Liver (tissue), 9 donors: Measurements from ENCODE around the gene KIF3C. TPM values are rescaled to one million over a fixed set of nuclear protein-coding genes. Genes with fewer than 3 reads are reported as not detected.

Experiments
- DNase-seq: peaks from one replicate; pipeline ENCODE4 v3.0.0-alpha.2; 2017; ENCODE audit warnings: low spot score
- H3K27ac ChIP-seq, 2 donors: one replicate each; pipeline ENCODE4 v1.7.0; 2013; ENCODE audit warnings: inconsistent platforms in 2 of 2, low read length in 2 of 2, control low read depth in 1 of 2, low read depth in 1 of 2, mild to moderate bottlenecking in 1 of 2
- H3K27me3 ChIP-seq, 4 donors: one replicate each; pipeline versions ENCODE4 v1.6.1 to v1.7.0; 2013; ENCODE audit warnings: low read length in 3 of 4, inconsistent platforms in 1 of 4, mild to moderate bottlenecking in 1 of 4, moderate library complexity in 1 of 4; ENCODE audit not compliant: control insufficient read depth in 4 of 4, insufficient read depth in 4 of 4
- H3K36me3 ChIP-seq, 4 donors: one replicate each; pipeline versions ENCODE4 v1.6.1 to v1.7.0; 2013; ENCODE audit warnings: low read length in 3 of 4, mild to moderate bottlenecking in 3 of 4, low read depth in 1 of 4, moderate library complexity in 1 of 4; ENCODE audit not compliant: control insufficient read depth in 4 of 4, insufficient read depth in 3 of 4
- H3K4me1 ChIP-seq, 4 donors: one replicate each; pipeline versions ENCODE4 v1.6.1 to v1.7.0; 2013; ENCODE audit warnings: low read length in 3 of 4, mild to moderate bottlenecking in 3 of 4, moderate library complexity in 1 of 4; ENCODE audit not compliant: control insufficient read depth in 4 of 4, insufficient read depth in 4 of 4
- H3K4me3 ChIP-seq, 3 donors: one replicate each; pipeline versions ENCODE4 v1.6.1 to v1.7.0; 2013; ENCODE audit warnings: low read length in 3 of 3, control low read depth in 1 of 3, low read depth in 1 of 3, mild to moderate bottlenecking in 1 of 3
- H3K9ac ChIP-seq, 2 donors: one replicate each; pipeline ENCODE4 v1.7.0; 2013; ENCODE audit warnings: low read length in 2 of 2, mild to moderate bottlenecking in 2 of 2, moderate library complexity in 2 of 2, control low read depth in 1 of 2, low read depth in 1 of 2
- H3K9me3 ChIP-seq, 4 donors: one replicate each; pipeline versions ENCODE4 v1.6.1 to v1.7.0; 2013; ENCODE audit warnings: low read length in 3 of 4; ENCODE audit not compliant: control insufficient read depth in 4 of 4
- ATF3 ChIP-seq: IDR thresholded peaks from 2 replicates; pipeline ENCODE4 v1.6.1; 2016; ENCODE audit warnings: antibody characterized with exemption
- CTCF ChIP-seq: fragments of 150-350 bp; IDR thresholded peaks from 2 replicates; pipeline ENCODE4 v1.5.1; 2017; ENCODE audit warnings: improper control_type of control experiment, low read depth, low read length; ENCODE audit not compliant: missing input control
- FOXA1 ChIP-seq: IDR thresholded peaks from 2 replicates; pipeline ENCODE4 v1.6.1; 2016; ENCODE audit warnings: antibody characterized with exemption
- FOXA2 ChIP-seq: IDR thresholded peaks from 2 replicates; pipeline ENCODE4 v1.6.1; 2016; ENCODE audit warnings: antibody characterized with exemption
- GABPA ChIP-seq, 2 donors: IDR thresholded peaks in 1 of 2; conservative IDR thresholded peaks in 1 of 2; 2 replicates each; pipeline ENCODE4 v1.6.1; 2016; ENCODE audit warnings: antibody characterized with exemption in 2 of 2, mild to moderate bottlenecking in 1 of 2, moderate library complexity in 1 of 2
- HNF4A ChIP-seq, 2 donors: conservative IDR thresholded peaks; 2 replicates each; pipeline ENCODE4 v1.6.1; 2016; ENCODE audit warnings: antibody characterized with exemption in 2 of 2, mild to moderate bottlenecking in 2 of 2
- HNF4G ChIP-seq: IDR thresholded peaks from 2 replicates; pipeline ENCODE4 v1.6.1; 2016; ENCODE audit warnings: antibody characterized with exemption
- JUND ChIP-seq, 2 donors: IDR thresholded peaks; 2 replicates each; pipeline ENCODE4 v1.6.1; 2016; ENCODE audit warnings: antibody characterized with exemption in 2 of 2
- MAX ChIP-seq: IDR thresholded peaks from 2 replicates; pipeline ENCODE4 v1.6.1; 2016; ENCODE audit warnings: antibody characterized with exemption
- NR2F2 ChIP-seq: IDR thresholded peaks from 2 replicates; pipeline ENCODE4 v1.6.1; 2016; ENCODE audit warnings: antibody characterized with exemption
- RAD21 ChIP-seq, 2 donors: IDR thresholded peaks; 2 replicates each; pipeline ENCODE4 v1.6.1; 2016; ENCODE audit warnings: antibody characterized with exemption in 2 of 2, mild to moderate bottlenecking in 2 of 2
- REST ChIP-seq: IDR thresholded peaks from 2 replicates; pipeline ENCODE4 v1.6.1; 2016; ENCODE audit warnings: antibody characterized with exemption, mild to moderate bottlenecking
- RXRA ChIP-seq, 2 donors: IDR thresholded peaks; 2 replicates each; pipeline ENCODE4 v1.6.1; 2017 to 2018; ENCODE audit warnings: antibody characterized with exemption in 2 of 2, mild to moderate bottlenecking in 1 of 2
- SP1 ChIP-seq: IDR thresholded peaks from 2 replicates; pipeline ENCODE4 v1.6.1; 2018; ENCODE audit warnings: antibody characterized with exemption, mild to moderate bottlenecking
- TAF1 ChIP-seq: conservative IDR thresholded peaks from 2 replicates; pipeline ENCODE4 v1.6.1; 2016; ENCODE audit warnings: antibody characterized with exemption, mild to moderate bottlenecking
- YY1 ChIP-seq: IDR thresholded peaks from 2 replicates; pipeline ENCODE4 v1.6.1; 2016; ENCODE audit warnings: antibody characterized with exemption, mild to moderate bottlenecking
- ZBTB33 ChIP-seq: IDR thresholded peaks from 2 replicates; pipeline ENCODE4 v1.6.1; 2016; ENCODE audit warnings: antibody characterized with exemption
- WGBS: extraction: QIAGEN DNeasy Blood & Tissue Kit; methylation state at CpG from one replicate; pipeline ENCODE4 v1.1.7; 2013; 5-methylcytosine and 5-hydroxymethylcytosine counted together
- polyA plus RNA-seq, 2 donors: library from polyadenylated mRNA; stranded (reverse) in 1 of 2; unstranded in 1 of 2; fragments of 200-250 nt in 1 of 2; fragments of >200 nt in 1 of 2; fragmentation: Nextera tagmentation in 1 of 2; extraction: Ambion mirVana in 1 of 2; gene quantifications; one replicate each; pipeline versions ENCODE4 v1.2.1 to v1.2.3, GENCODE V29; 2013 to 2015
- total RNA-seq, 2 donors: library from RNA; depleted of rRNA; stranded (reverse); fragments of >200 nt; gene quantifications; one replicate each; pipeline ENCODE4 v1.2.3, GENCODE V29; 2014
- donor health status: healthy.
- donor health status: healthy.
- donor health status: healthy.
- donor health status: healthy.
- donor health status: healthy.

Gene KIF3C
- total and polyA plus RNA-seq, 4 donors, result 0.26 to 0.93 (median 0.67) TPM

- TF ChIP-seq RAD21 (IDR thresholded peaks at IDR 0.05), result no peak
- no peak for TF ChIP-seq RXRA (IDR thresholded peaks at IDR 0.05)
- no peak for TF ChIP-seq SP1
- no peak for TF ChIP-seq MAX
- TF ChIP-seq FOXA2, result no peak
- TF ChIP-seq YY1, result no peak
- TF ChIP-seq GABPA (IDR thresholded peaks at IDR 0.05 in 1 of 2, conservative IDR thresholded peaks at IDR 0.05 in 1 of 2), result no peak
- no peak for TF ChIP-seq HNF4A (conservative IDR thresholded peaks at IDR 0.05)
- TF ChIP-seq REST, result no peak
- TF ChIP-seq FOXA1, result no peak
- no peak for TF ChIP-seq JUND (IDR thresholded peaks at IDR 0.05)
- no peak for TF ChIP-seq CTCF
- no peak for TF ChIP-seq ZBTB33
- TF ChIP-seq HNF4G, result no peak
- TF ChIP-seq NR2F2, result no peak
- no peaks in the 10 kb centered on the region for H3K36me3 ChIP-seq
- no peaks in the 10 kb centered on the region for H3K9me3 ChIP-seq
- DNase-seq, result no peak
- no peaks in the 10 kb centered on the region for H3K27me3 ChIP-seq
- no peak overlapping the region for H3K4me3 ChIP-seq
- no peak overlapping the region for H3K27ac ChIP-seq
- H3K4me1 ChIP-seq, result no peaks in the 10 kb centered on the region
- 90% methylated on average over 5 of the region's 5 CpGs for WGBS
- no peak overlapping the region for H3K9ac ChIP-seq
Measured at GRCh38 chr2:25891672-25892071, 90.6 kb downstream of the KIF3C start.

GRCh38 chr2:25887624-25888242, 94.6 kb downstream of the KIF3C start:
- Histone ChIP-seq H3K27me3 (no peaks in the 10 kb centered on the region), H3K36me3 (no peaks in the 10 kb centered on the region), H3K27ac (no peak overlapping the region), H3K9me3 (no peaks in the 10 kb centered on the region), H3K4me1 (no peaks in the 10 kb centered on the region), H3K4me3 (no peak overlapping the region), H3K9ac (no peak overlapping the region)
- no peak for DNase-seq
- TF ChIP-seq MAX (no peak), YY1 (no peak), ATF3 (no peak), FOXA2 (no peak), HNF4A (conservative IDR thresholded peaks at IDR 0.05) (no peak), SP1 (no peak), TAF1 (no peak), REST (no peak), RAD21 (IDR thresholded peaks at IDR 0.05) (no peak), RXRA (IDR thresholded peaks at IDR 0.05) (no peak), JUND (IDR thresholded peaks at IDR 0.05) (no peak), ZBTB33 (no peak)
- 90% methylated on average over 5 of the region's 5 CpGs for WGBS
